ENCODE measurements around the gene LHPP.

The LHPP gene

GRCh38 chr10:124622866-124623536 lies 161.4 kb downstream of the LHPP start:
- DNase-seq (ENCODE audit: low read depth in 3 of 3), result no peak

GRCh38 chr10:124624006-124624405 lies 162.4 kb downstream of the LHPP start:
- DNase-seq (ENCODE audit: low read depth in 3 of 3), result no peak

GRCh38 chr10:124624466-124624865 lies 162.8 kb downstream of the LHPP start:
- no peak for DNase-seq (ENCODE audit: low read depth in 3 of 3)

- DNase-seq (ENCODE audit: low read depth in 3 of 3), result no peak
Observed at GRCh38 chr10:124624895-124625294, 163.3 kb downstream of the LHPP start.

GRCh38 chr10:124625831-124626238 lies 164.2 kb downstream of the LHPP start:
- no peak for DNase-seq (ENCODE audit: low read depth in 3 of 3)

- peak in 1 of 3 experiments; percentile 32 for DNase-seq (ENCODE audit: low read depth in 3 of 3)
Observed at GRCh38 chr10:124626759-124627380, 165.2 kb downstream of the LHPP start.

GRCh38 chr10:124627866-124628675 lies 166.4 kb downstream of the LHPP start:
- no peak for DNase-seq (ENCODE audit: low read depth in 3 of 3)

- DNase-seq (ENCODE audit: low read depth in 3 of 3), result no peak
Observed at GRCh38 chr10:124628676-124629021, 167.0 kb downstream of the LHPP start.

GRCh38 chr10:124629415-124629814 lies 167.8 kb downstream of the LHPP start:
- no peak for DNase-seq (ENCODE audit: low read depth in 3 of 3)

- no peak for DNase-seq (ENCODE audit: low read depth in 3 of 3)
Observed at GRCh38 chr10:124629842-124630241, 168.2 kb downstream of the LHPP start.

GRCh38 chr10:124630551-124630950 lies 168.9 kb downstream of the LHPP start:
- DNase-seq (ENCODE audit: low read depth in 3 of 3), result no peak

- DNase-seq (ENCODE audit: low read depth in 3 of 3), result peak in 1 of 3 experiments; percentile 27
Observed at GRCh38 chr10:124632064-124632531, 170.5 kb downstream of the LHPP start.

GRCh38 chr10:124632566-124632965 lies 170.9 kb downstream of the LHPP start:
- no peak for DNase-seq (ENCODE audit: low read depth in 3 of 3)

GRCh38 chr10:124636271-124636995 lies 174.8 kb downstream of the LHPP start:
- DNase-seq (ENCODE audit: low read depth in 3 of 3), result peak in 1 of 3 experiments; percentile 27

- no peak for DNase-seq (ENCODE audit: low read depth in 3 of 3)
Observed at GRCh38 chr10:124637091-124637700, 175.6 kb downstream of the LHPP start.

- no peak for DNase-seq (ENCODE audit: low read depth in 3 of 3)
Observed at GRCh38 chr10:124637746-124638145, 176.1 kb downstream of the LHPP start.

GRCh38 chr10:124639206-124639605 lies 177.6 kb downstream of the LHPP start:
- DNase-seq (ENCODE audit: low read depth in 3 of 3), result no peak

GRCh38 chr10:124639646-124640045 lies 178.0 kb downstream of the LHPP start:
- DNase-seq (ENCODE audit: low read depth in 3 of 3), result no peak

- no peak for DNase-seq (ENCODE audit: low read depth in 3 of 3)
Observed at GRCh38 chr10:124640056-124640455, 178.4 kb downstream of the LHPP start.

GRCh38 chr10:124640538-124641231 lies 179.1 kb downstream of the LHPP start:
- DNase-seq (ENCODE audit: low read depth in 3 of 3), result no peak
